Left lobe of liver (tissue), 2 donors: ENCODE measurements around the gene KIAA1217. TPM values are rescaled to one million over a fixed set of nuclear protein-coding genes. Genes with fewer than 3 reads are reported as not detected.

ENCODE experiments used
- ATAC-seq: fragments of 200-7000 bp; cut with Tn5 transposase; one replicate; pipeline ENCODE4 v1.9.1; 2020; ENCODE audit warnings: mild to moderate bottlenecking, moderate library complexity
- DNase-seq: peaks from one replicate; pipeline ENCODE4 v3.0.0-alpha.2; 2020; ENCODE audit warnings: low spot score
- total RNA-seq: library from RNA; stranded (reverse); gene quantifications from one replicate; pipeline ENCODE4 v1.2.1, GENCODE V29; 2021
- donor health status: DM: no; HTN: no; CAD: no; lungs with moderate emphysema.
- donor health status: DM: no; HTN: yes; CAD: no.

The KIAA1217 gene
- total RNA-seq, 1 donor from 2014 or later = 26.7 TPM

DNA sequence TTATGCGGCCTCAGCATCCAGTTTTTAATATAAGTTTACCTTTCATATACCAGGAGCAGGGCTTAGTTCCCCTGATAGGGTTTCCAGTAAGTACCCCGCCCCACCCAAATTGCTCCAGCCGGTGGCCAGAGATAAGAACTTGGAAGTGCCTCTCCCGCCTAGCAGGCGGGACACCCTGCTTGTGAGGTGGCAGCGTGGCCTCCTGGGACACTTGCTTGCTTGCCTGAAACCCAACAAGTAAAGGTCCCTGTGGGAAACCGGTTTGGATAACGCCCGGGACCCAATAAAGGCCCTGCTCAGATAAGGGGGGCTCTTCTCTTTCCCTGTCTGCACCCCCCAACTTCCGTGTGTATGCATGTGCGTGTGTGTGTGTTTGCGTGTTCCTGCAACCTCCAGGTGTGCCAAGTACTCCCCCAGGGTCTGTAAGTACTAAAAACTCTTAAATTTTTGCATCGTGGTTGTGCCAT lies 360.4 kb downstream of the KIAA1217 start:
- no peak for ATAC-seq
- no peak for DNase-seq

DNA sequence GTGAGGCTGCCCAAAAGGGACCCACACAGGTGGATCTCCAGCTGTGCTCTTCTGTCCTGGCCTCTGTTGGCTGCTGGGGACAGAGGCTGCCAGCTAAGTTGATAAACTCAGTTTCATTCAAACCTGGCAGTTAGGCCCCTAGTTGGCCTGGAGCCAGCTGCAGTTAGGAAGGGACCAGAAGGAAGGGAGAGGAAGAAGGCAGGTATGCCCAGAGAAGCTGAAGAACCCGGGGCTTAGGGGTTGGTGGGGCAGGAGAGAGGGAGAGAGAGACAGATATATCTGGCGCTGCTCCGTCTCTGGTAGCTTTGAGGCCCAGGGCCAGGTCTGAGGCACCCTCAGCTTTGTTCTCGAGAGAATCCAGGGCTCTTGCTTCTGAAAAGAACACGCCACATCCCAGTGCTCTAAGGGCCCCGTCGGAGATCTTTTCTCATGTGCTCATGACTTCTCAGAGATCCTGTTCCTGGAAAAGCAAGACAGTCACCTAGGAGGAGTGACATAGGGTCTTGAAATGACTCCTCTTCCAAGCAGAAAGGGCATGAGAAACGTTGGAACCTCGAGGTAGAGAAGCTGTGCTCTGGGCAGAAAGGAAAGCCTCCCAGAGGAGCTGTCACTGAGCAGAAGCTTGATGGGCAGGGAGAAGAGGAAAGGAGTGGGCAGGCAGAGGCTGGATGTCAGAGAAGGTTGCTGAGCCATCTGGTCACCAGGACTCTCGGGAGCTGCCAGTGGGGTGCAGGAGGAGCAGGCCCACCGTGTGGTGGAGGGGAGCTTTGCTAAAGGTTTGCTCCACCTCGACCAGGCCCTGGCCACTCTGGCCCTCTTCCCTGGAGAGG lies 361.1 kb downstream of the KIAA1217 start:
- ATAC-seq (no peak), DNase-seq (no peak)

DNA sequence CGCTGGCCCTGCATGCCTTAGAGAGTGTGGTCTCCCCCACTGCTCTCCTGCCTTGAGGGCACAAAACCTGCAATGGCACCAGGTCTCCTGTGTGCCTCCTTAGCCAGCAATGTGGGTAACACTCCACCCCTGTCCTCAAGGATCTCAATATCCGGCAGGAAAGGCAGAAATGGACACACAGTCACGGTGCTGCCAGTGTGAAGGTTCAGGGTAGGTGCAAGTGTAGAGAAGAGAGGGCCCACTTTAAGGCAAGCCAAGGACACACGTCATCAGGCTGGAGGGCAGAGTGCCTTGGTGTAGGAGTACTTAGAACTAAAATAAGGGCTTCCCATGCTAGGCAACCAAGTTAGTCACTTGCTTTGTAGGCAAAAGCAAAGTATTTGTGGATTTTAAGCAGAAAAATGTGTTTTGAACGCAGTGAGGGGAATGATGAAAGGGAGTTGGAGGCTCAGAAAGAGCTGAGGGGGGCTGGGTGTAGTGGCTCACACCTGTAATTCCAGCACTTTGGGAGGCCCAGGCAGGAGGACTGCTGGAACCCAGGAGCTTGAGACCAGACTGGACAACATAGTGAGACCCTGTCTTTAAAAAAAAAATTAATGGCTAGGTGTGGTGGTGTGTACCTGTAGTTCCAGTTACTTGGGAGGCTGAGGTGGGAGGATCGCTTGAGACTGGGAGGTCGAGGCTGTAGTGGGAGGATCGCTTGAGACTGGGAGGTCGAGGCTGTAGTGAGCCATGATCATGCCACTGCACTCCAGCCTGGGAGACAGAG lies 361.9 kb downstream of the KIAA1217 start:
- DNase-seq (no peak), ATAC-seq (no peak)

DNA sequence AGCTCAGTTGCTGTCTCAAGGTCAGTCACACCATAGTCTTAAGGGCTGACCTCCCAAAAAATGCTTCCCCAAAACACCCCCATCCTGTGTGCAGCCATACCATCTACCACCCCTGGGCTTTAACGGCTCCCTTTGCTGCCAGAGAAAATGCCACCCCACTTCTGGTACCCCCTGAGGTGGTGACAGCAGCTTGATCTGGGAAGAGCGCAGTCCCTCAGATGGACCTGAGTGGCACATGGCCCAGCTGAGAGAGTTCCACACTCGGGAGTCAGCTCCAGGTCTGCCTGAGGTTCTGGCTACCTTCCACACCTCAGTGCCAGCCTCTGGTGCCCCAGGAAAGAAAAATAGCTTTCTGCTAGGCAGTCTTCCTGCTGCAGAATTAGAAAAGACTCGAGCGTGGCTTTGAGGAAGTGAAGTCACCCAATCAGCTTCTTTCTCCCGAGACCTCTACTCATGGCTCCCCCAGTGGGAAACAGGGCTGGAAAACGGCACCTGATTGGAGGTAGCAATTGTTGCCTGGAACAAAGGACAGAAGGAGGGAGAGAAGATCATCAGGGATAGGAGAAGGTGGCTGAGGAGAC lies 363.0 kb downstream of the KIAA1217 start:
- no peak for ATAC-seq
- no peak for DNase-seq

DNA sequence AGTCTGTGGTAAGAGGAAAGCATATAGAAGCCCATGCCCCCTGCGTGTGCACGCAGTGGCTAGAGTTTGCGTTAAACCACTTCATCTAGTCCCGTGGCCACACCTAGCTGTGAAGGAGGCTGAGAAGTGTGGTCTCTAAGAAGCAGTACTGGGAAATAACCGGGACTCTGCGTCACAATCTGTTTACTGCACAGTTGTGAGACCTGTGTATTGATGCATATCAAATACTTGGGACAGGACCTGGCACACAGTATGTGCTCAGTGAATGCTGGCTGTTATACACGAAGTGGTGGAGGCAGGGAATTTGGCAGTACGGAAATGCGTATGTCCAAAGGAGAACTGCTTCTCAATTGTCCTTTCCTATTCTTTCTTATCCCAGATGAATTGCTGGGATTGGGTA lies 365.2 kb downstream of the KIAA1217 start:
- no peak for DNase-seq
- no peak for ATAC-seq

DNA sequence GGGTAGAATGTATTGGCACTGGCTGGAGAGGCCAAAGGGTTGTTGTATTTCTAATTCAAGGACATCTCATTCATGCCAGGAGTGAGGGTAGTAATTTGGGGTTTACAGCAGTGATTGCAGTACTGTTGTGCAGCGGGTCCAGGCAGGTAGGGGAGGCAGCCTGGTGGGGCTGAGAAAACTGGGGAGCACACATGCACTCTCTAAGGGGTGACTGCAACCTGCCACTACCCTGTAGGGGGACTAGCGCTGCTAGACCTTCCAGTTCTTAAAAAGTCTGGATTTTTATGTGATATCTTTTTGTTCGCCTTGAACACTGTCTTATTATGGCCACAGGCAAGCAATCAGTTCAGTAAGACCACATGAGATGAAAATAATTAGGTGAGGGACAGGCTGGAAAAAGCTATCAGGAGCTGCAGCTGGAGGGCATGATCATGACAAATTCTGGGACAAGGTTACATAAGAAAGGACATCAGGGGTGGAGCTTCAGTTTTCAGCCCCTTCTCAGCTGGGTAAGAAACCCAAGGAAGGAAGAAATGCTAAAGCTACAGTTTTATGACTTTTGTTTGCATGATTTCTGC lies 365.7 kb downstream of the KIAA1217 start:
- DNase-seq = no peak

DNA sequence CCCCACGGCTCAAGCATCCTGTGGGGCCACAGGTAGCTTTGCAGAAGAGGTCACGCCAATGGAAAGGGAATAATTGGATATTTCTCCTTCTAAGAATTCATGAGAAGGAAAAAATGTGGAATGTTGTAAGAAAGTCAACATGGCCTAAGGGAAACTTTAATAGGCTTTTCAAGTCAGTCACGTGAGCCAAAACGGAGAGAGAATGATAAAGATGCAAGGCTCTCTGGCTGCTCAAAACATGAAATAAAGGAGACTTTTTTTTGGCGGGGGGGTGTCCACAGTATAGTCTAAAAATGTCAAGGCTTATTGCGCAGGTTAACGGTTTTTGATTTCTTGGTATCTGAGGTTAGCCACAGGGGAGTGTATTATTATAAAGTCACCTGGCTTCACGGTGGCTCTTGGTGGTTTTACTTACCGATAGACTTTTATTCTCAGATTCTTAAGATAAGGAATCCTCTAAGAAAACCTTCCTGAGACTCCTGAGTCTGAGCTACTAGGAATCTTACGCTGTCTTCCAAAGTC lies 366.6 kb downstream of the KIAA1217 start:
- no peak for DNase-seq
- no peak for ATAC-seq

More for the DNA sequence above, 365.7 kb downstream of the KIAA1217 start:
- ATAC-seq = no peak

DNA sequence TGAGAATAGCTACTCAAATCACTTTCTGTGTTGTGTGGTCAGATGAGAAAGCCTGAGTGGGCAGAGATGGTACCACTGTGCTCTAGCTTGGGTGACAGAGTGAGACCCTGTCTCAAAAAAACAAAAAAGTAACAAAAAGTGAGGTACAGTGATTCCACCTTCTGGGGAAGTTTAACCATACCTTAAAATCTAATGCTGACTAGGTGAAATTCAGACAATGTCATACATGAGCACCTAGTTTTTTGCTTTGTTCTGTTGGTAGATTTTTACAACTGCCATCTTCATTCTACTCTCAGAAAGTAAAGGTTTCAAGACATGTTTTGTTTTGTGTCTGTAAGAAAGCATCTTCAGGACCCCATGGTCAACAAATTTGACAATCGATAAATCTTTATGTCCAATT lies 370.5 kb downstream of the KIAA1217 start:
- ATAC-seq (no peak), DNase-seq (no peak)

DNA sequence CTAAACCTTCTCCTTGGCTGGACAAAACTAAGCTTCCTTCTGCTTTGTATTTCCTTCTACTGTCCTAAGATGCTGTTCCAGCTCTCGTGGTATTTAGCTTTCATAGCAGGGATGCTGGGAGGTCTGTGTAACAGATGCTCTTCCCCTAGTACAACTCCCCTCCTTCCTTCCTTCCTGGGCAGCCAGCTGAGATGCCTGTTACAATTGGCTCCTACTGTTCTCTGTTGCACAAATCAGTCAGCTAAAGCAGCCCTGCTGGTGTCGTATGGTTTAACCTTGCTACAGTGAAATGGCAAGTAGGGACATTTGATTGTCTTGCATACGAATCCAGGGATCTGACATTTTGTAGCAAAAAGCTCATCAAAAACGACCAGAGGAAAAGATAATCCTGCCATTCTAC lies 371.0 kb downstream of the KIAA1217 start:
- DNase-seq (no peak), ATAC-seq (no peak)

DNA sequence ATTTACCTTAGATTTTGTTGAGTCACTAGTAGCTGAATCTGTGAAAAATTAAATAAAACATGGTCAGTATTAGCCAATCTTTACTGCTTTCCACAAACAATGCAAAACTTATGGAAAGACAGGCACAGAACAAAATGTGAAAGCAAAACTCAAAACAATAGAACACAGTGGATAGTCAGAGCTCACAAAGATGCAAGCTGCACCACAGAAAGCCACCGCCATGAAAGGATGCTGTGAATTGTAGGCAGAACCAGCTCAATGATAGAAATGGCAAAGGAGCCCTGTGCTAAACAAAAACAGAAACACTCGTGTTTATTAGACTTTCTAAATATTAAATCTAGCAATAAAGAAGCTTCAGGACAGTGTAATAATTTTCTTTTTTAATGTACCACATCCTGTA lies 380.3 kb downstream of the KIAA1217 start:
- no peak for ATAC-seq
- DNase-seq = no peak

DNA sequence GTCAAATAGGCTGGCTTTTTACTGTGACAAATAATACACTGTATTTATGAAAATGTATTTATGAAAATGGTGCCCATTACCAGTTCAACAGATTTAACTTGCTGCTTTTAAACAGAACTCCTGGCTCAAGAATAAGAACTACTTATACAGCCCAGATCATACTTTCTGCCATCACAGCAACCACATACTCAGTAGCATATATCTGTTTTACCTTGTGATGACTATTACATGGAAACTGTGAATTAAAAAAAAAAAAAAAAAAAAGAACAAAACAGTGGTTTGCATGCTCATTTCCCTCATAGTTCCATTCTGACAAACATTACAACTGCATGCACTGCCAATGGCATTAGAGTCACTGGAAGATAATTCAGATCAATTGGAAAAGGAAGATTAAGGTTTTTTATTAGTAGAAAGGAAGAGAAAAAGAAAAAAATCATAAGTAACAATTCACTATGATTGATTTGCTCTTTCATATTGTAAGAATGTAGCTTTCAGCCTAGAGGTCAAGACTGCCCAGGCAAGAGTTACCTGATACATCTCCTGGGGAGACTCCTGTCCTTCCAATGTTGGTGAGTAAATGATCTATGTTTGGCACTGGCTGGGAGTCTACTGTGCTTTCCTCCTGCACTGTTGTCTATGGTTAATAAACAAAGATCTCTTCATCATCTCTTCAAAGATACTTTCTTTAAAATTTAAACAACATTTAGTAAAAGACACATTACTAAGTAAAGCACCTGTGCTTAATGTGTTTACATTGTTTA lies 381.9 kb downstream of the KIAA1217 start:
- no peak for DNase-seq
- ATAC-seq = no peak

DNA sequence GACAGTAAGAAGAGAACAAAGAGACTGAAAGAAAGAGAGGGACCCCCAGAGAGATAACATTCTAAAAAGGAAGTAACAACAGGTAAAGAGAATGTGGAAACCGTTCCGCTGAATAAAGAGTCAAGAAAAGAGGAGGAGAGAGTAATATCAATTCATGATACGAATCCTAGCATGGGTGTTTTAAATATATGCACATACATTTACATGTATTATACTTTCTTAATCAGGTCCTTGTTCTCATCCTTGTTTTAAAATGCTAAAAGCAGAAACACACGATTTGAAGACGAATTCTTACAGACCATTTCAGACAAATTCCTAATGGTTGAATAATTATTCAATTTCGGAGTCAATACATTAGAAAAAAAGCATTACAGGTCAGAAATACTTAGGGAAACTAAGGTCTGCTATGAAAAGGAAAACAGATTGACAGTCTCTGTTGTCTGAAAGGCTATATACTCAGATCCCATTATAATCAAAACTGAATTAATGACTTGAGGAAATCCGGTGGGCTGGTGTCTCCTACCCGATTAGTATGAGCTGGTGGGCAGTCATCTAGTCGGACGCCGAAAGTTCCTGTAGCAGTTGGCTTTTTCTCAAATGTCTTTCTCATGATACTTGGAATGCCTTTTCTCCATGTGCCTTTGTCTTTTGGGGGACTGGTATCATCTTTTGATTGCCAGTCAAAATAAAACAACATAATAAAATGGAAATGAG lies 387.4 kb downstream of the KIAA1217 start:
- no peak for ATAC-seq
- no peak for DNase-seq

DNA sequence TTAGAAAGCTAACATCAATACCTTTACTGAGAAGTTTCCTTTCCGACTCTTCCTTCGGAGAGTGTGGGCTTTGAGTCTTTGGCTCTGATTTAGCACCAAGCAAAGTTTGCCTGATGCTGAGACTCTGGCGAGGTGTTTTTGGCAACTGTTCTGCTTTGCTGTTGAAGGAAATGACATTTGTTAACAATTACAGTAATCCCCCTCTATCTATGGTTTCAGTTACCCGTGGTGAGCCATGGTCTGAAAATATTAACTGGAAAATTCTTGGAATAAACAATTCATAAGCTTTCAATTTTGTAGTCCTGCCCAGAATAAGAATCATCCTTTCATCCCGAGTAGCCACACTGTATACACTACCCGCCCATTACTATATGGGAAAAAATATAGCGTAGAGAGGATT lies 388.5 kb downstream of the KIAA1217 start:
- DNase-seq (no peak), ATAC-seq (no peak)
